Measurements from ENCODE around the gene SHANK2.

Gene SHANK2

DNA sequence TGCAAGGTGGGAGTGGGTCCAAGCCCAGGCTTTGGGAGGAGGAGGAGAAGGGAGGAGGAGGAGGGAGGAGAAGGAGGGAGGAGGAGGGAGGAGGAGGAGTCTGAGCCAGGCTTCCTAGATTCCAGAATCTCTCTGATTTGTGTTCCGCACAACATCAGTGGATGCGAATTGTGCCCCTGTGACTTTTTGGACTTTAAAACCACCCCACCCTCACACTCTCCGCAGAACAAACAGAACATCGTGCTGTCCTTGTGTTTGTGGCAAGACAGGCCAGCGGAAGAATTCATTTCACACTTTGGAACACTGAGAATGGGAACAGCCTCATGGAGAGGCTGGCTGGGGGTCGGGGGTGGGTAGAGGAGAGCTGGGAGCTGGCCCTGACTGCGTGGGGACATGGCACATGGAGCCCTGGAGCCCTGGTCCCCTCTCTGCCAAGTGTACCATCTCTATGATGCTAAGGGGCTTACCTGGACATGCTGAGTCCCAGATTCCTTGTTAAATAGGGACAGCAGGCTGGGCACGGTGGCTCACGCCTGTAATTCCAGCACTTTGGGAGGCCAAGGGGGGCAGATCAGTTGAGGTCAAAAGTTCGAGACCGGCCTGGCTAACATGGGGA is 16.4 kb upstream of the SHANK2 start:
- no peak for DNase-seq (ENCODE audit: low spot score)
- TF ChIP-seq, protein P1, sequence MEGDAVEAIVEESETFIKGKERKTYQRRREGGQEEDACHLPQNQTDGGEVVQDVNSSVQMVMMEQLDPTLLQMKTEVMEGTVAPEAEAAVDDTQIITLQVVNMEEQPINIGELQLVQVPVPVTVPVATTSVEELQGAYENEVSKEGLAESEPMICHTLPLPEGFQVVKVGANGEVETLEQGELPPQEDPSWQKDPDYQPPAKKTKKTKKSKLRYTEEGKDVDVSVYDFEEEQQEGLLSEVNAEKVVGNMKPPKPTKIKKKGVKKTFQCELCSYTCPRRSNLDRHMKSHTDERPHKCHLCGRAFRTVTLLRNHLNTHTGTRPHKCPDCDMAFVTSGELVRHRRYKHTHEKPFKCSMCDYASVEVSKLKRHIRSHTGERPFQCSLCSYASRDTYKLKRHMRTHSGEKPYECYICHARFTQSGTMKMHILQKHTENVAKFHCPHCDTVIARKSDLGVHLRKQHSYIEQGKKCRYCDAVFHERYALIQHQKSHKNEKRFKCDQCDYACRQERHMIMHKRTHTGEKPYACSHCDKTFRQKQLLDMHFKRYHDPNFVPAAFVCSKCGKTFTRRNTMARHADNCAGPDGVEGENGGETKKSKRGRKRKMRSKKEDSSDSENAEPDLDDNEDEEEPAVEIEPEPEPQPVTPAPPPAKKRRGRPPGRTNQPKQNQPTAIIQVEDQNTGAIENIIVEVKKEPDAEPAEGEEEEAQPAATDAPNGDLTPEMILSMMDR (IDR thresholded peaks at IDR 0.05): no peak
- H3K4me3 ChIP-seq: no peak overlapping the region
- H3K27ac ChIP-seq: no peak overlapping the region

DNA sequence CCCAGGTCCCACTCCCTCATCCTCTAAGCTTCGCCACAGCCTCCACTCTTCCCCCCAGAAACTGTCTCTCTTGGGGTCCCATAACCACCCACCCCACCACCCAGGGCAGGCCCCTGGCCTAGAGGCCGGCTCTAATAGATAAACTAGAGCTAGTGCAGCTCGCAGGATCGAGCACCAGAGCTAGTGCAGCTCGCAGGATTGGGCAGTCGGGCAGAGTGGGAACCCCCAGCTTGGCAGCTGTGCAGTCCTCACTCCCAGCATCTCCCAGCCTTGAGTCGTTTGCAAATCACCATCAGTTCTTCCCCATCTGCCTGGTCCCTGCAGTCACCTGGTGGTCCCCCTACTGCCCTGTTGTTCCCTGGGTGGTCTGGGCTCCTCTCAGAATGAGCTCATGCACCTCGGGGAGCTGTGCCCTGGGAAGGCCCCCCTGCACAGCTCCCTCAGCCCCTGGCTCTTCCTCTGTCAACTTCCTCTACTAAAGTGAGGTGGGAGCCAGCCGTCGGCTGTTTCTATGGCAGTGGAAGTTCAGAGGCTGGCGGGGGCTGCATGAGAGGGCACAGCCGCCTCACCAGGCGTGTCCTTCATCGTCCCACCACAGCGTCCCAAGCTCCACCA is 15.5 kb upstream of the SHANK2 start:
- TF ChIP-seq, protein P1 (IDR thresholded peaks at IDR 0.05): no peak
- Histone ChIP-seq H3K4me3 (no peak overlapping the region), H3K27ac (no peak overlapping the region)
- DNase-seq (ENCODE audit: low spot score): no peak

DNA sequence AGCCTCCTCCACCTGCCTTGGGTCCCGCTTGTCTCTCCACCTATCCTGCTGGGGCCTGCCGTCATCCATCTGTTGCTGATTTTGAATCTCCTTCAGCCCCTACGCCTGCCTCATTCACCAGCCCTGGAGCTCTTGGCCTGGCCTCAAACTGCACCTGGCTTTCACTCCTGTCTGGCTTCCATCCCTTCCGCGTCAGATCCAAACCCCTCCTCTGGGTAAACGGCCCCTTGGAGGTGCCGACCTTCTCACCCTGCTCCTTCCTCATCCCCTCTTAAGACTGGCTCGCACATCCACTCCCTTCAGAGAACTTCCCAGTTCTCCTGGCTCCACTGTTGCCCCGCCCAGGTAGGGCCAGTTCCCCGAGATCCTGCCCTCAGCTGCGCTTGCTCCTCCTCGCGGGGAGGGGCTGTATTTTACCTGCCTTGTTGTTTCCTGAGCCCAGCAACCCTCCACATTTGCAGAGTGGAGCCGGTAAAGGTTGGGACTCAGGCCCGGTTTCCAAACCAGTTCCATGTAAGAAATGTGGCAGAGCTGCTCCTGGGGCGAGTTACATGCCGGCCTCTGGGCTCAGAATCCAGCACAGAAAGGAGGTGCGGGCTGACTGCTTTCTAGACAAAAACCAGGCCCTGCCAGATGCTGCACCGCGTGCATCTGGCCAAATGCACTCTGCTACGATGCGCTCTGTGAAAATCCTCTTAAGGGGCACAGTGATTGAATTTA is 13.9 kb upstream of the SHANK2 start:
- DNase-seq (ENCODE audit: low spot score): no peak

DNA sequence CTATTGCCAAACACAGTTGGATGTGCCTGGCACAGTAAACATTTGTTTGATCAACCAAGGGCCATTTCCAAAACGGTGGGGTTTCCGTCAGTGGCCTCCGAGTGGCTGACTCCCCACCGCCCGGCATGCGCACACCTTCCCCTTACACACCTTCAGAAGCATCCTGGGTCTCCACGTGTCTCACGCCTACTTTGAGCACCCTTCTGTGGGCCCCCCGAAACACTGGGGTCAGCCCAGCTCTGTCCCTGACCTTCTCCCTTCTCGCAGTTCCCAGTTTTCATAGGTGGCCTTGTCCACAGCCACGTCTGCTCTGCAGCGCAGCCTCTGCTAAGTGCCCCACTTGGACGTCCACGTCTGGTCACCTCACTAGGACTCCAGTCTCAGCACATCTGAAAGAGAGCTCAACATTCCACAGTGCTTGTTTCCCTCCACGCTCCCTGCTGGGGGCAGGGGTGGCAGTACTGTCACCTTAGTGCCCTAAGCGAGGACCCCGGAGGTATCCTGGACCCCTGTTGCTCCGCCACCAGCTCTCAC is 13.2 kb upstream of the SHANK2 start:
- no peak for DNase-seq (ENCODE audit: low spot score)
- no peak overlapping the region for H3K4me3 ChIP-seq
- TF ChIP-seq, protein P1 (IDR thresholded peaks at IDR 0.05): no peak
- H3K27ac ChIP-seq: no peak overlapping the region

More for the DNA sequence above, 13.9 kb upstream of the SHANK2 start:
- H3K4me3 ChIP-seq: no peak overlapping the region
- TF ChIP-seq, protein P1 (IDR thresholded peaks at IDR 0.05): no peak
- H3K27ac ChIP-seq: no peak overlapping the region

DNA sequence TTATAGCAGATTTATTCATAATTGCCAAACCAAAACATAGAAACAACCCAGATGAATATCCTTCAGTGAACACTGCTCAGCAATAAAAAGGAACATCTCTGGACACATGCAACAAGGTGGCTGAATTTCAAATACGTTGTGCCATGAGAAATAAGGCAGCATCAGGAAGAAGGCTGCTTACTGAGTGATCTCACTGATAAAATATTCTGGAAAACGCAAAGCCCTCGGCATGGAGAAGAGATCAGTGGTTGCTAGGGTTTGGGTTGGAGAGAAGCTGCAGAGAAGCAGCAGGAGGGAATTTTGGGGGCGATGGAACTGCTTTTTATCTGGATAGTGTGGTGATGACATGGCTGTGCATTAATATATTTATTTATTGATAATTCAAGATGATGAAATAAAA is 11.0 kb upstream of the SHANK2 start:
- TF ChIP-seq, protein P1 (IDR thresholded peaks at IDR 0.05): no peak

DNA sequence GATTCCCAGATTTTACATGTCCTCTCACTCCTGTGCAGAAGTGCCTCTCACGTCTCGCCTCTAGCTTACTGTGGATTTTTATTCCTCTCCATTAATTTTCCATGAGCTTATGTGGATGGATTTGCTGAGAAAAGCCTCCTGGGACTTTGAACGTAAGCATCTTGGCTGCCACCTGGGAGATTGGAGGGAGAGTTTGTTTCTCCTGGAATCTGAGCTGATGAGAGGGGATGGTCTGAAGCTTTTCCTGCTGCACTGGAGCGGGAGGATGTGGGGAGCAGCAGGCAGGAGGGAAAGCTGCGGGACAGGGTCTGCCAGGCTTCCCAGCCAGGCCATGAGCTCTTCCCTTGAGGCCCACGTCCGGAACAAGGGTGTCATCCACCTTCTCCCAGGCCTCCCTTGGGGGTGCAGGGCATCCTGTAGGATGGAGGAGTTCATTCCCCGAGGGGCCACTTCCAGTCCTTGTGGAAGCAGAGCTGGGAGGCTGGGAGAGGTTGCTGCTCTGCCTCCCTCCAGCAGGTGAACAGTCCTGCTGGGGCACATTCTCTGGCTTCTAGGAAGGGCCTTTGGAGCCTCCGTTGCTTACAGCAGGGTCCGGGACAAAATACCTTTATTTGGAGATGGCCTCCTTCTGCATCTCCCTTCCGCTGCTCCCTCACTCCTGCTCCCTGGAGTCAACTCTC is 3.6 kb upstream of the SHANK2 start:
- no peak for DNase-seq (ENCODE audit: low spot score)
- no peak overlapping the region for H3K4me3 ChIP-seq
- no peak overlapping the region for H3K27ac ChIP-seq
- TF ChIP-seq, protein P1 (IDR thresholded peaks at IDR 0.05): no peak

More for the DNA sequence above, 11.0 kb upstream of the SHANK2 start:
- no peak overlapping the region for H3K4me3 ChIP-seq
- no peak overlapping the region for H3K27ac ChIP-seq
- no peak for DNase-seq (ENCODE audit: low spot score)
